HG02870 (cell line): ENCODE data around the gene NT5DC2.

Experiments
- ATAC-seq: cut with Tn5 transposase; IDR thresholded peaks from one replicate; pipeline ENCODE4 v1.9.1; 2021; ENCODE audit warnings: mild to moderate bottlenecking, moderate library complexity; ENCODE audit not compliant: unreplicated experiment

The NT5DC2 gene

DNA sequence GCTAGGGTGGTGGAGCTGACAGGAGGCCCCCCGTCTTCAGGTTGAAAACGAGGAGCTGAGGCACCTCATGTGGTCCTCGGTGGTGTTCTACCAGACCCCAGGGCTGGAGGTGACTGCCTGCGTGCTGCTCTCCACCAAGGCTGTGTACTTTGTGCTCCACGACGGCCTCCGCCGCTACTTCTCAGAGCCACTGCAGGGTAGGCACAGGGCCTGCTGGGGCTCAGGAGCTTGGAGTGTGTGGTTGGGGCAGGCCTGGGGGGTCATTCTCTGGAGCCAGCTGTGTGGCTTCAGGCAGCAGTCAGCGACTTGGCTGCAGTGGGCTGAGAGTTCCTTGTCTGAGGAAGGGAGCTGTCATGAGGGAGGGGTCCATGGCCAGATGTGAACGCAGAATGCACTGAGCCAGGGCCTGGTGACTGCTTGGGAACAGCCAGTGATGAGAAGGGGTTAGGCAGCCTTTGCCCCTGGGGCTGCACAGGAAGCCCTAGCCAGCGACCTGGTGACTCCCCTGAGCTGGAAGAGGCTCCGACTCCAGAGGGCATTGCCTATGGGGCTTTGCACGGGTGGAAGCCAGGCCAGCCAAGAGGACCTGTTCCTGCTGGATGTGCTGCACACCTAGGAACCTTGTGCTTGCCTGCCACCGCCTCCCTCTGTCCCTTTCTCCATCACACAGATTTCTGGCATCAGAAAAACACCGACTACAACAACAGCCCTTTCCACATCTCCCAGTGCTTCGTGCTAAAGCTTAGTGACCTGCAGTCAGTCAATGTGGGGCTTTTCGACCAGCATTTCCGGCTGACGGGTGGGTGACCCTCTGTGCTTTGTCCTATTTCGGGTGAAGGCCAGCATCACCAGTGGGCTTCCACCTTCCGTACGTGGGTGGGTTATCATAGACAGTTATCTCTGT, 43.4 kb downstream of the NT5DC2 start:
- ATAC-seq = no peak

DNA sequence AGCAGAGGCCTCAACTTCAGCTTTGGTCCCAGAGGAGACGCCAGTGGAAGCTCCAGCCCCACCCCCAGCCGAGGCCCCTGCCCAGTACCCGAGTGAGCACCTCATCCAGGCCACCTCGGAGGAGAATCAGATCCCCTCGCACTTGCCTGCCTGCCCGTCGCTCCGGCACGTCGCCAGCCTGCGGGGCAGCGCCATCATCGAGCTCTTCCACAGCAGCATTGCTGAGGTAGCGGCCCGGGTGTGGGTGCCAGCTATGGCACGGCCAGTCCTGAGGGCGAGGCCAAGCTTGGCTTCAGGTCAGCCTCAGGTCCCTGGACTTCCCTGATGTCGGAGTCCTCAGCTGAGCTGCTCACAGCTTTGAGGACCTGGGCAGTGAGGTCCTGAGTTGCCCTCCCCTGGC, 44.2 kb downstream of the NT5DC2 start:
- no peak for ATAC-seq

DNA sequence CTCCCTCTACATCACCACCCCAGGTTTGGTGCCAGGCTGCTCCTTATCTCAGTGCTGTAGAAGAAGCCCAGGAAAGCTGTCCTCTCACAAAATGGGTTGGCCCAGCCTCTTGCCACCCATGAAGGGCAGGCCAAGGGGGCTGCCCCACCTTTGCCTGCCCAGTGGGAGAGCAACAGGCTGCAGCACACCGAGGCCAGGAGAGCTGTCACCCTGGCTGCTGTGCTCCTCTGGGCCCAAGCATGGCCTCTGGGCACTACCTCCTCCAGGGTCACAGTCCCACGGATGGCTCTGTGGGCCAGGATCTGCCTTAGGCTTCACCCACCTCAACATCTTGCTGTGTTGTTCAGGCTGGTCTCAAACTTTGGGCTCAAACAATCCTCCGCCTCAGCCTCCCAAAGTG, 44.9 kb downstream of the NT5DC2 start:
- ATAC-seq = no peak

DNA sequence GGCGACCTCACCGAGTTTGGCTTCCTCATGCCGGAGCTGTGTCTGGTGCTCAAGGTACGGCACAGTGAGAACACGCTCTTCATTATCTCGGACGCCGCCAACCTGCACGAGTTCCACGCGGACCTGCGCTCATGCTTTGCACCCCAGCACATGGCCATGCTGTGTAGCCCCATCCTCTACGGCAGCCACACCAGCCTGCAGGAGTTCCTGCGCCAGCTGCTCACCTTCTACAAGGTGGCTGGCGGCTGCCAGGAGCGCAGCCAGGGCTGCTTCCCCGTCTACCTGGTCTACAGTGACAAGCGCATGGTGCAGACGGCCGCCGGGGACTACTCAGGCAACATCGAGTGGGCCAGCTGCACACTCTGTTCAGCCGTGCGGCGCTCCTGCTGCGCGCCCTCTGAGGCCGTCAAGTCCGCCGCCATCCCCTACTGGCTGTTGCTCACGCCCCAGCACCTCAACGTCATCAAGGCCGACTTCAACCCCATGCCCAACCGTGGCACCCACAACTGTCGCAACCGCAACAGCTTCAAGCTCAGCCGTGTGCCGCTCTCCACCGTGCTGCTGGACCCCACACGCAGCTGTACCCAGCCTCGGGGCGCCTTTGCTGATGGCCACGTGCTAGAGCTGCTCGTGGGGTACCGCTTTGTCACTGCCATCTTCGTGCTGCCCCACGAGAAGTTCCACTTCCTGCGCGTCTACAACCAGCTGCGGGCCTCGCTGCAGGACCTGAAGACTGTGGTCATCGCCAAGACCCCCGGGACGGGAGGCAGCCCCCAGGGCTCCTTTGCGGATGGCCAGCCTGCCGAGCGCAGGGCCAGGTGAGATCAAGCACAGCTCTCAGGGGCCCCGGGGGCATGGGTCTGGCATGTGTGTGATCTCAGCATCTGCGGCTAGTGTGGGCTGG, 45.6 kb downstream of the NT5DC2 start:
- no peak for ATAC-seq

DNA sequence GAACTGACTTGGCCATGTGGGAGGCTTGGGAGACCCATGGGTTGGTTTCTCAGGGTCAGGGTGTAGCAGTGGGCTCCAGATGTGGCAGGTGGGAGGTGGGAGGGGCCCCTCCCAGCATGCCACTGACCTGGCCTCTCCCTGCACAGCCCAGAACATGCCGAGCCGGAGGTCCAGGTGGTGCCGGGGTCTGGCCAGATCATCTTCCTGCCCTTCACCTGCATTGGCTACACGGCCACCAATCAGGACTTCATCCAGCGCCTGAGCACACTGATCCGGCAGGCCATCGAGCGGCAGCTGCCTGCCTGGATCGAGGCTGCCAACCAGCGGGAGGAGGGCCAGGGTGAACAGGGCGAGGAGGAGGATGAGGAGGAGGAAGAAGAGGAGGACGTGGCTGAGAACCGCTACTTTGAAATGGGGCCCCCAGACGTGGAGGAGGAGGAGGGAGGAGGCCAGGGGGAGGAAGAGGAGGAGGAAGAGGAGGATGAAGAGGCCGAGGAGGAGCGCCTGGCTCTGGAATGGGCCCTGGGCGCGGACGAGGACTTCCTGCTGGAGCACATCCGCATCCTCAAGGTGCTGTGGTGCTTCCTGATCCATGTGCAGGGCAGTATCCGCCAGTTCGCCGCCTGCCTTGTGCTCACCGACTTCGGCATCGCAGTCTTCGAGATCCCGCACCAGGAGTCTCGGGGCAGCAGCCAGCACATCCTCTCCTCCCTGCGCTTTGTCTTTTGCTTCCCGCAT, 46.4 kb downstream of the NT5DC2 start:
- ATAC-seq = no peak

DNA sequence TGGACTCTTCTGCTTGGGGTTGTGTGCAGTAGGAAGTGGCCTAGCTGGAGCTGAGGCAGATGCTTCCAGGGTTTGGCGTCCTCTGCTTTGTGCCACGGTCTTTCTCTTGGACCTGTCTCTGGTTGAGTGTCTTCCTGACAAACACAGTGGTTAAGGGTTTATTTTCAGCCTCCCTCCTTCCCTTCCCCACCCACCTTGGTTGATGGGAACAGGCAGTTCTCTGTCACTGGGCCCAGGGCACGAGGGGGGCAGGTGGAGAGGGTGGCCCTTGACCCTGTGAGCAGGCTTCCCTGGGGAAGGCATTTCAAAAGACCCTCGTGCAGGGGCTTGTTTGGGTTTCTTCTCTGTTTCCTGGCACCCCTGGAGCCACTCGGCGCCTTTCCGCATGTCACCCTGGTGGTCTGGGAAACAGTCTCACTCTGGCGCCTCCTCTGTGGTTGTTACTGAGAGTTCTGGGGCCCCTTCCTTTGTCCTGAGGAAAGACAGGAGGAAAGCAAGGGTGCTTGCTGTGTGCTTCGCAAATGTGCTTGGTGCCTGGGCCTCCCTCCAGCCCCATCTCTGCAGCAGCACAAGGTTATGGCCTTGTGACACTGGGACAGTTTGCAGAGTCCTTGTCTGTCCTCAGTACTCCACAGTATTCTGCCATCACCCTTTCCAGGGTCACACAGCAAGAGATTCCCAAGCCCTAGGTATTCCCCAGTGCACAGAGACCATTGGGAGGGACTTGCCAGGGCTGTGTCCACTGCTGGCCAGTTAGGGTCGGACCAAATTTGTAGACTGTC, 48.8 kb downstream of the NT5DC2 start:
- ATAC-seq = no peak

DNA sequence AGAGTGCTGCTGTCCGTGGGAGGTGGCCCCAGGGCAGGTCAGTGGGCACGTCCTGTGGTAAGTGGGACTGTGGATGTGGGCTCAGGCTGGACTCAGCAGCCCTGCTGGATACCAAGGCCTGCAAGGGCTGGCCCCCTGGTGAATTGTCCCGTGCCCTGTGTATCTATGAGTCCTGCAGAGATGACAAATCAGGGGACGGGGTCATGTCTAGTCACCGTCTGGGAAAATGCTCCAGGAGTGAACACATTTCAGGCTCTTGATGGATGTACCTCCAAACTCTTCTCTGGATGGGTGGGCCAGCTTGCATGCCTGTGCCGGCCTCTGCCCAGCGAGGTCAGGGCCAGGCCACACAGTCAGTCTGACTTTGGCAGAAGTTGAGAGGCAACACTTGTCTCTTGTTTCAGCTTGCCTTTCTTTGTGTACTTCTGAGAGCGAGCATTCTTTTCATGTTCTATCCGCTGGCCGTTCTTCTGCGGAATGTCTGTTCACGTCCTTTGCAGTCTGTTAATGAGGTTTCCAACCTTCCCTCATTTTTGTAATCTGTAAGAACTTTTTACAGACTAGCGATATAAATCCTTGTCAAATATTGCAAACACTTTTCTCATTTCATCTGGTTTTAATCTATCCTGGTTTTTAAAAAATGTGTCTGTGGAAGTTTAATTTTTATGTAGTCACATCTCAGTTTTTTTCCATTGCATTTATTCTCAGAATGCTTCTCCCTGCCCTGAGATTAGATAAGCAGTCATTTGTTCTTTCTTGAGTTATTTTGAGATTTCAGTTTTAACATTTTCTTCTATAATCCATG, 49.9 kb downstream of the NT5DC2 start:
- ATAC-seq = no peak

DNA sequence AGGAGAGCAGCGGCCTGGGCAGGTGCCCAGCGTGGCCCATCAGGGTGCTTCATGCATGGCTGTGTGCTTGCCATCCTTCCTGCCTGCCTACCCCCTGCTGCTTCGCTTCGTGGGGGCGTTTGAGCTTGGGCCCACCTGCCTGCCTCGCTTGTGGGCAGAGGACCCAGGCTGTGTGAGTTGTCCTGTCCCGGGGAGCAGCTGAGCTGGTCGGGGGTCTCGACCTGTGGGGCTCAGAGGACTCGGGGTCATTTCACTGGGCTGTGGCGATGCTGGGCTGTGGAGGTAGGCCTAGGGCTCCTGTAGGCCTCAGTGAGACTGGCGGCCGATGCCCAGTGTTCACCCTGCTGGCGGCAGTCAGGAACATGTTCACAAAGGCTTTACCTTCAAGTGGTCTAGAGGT, 50.6 kb downstream of the NT5DC2 start:
- ATAC-seq = no peak

DNA sequence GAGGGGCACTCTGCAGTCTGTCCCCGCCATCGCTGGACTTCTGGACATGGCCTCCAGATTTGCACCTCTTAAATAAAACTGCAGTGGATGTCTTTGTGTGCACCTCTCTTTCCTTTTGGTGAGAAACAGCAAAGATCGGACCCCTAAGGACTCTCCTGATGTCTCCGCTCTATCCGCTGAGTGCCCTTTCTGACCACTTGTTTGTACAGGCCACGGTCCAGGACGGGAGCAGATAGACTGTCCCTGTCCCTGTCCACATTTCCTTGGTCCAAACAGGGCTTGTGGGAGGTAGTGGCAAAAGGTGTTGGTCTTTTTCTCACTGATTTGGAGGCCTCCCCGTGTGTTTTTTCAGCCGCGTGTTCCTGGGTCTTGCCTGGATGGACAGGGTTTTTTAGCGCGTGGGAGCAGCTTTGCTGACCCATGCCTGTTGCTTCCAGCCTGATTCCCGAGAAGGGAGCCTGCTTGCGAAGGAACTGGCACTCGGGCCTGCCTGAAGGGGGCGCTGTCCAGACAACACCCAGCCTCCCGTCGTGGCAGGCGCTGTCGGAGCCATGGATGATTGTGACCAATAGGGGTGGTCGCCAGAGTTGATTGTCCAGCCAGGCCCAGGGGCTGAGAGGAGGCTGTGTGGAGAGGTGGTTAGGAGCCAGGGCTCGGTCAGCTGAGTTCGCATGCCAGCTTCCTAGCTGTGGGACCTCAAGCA, 51.7 kb downstream of the NT5DC2 start:
- ATAC-seq = no peak

DNA sequence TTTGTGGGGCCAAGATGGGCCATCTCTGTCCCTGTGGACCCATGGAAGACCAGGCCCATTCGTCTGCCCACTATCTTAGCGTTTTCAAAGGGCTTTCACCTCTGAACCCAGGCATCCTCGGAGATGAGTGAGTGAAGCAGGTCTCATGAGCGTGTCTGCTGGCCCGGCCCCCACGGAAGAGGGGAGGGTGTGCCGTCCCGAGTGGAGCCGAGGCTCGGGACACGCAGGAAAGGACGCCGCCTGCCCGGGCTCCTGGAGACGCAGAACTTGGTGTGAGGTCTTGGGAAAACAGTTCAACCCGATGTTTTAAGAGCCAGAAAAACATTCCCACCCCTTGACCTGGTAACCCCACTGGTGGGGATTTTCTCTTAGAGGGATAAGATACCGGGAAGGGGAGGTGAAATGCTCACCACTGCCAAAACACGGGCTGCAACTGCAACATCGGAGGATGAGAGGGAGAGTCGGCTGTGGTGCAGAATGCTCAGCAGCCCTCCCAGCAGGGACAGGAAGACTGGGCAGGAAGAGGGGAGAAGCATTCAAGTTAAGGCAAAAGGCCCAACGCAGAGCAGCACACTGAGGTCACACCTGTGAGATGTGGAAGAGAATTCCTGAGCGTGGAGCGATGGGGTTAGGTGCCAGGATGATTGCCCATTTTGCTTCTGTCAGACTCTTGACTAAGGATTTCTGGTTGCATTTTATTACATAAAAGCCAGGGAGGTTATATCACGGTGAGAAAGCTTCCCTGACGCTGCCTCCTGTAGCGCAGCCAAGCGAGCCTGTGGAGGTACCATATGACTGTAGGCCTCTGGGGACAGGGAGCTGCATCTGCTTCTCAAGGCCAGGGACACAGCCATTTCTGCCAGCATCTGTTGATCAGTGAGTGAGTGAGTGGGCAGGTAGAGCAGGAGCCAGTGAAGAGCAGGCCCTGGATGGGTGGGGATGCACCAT, 52.6 kb downstream of the NT5DC2 start:
- no peak for ATAC-seq

DNA sequence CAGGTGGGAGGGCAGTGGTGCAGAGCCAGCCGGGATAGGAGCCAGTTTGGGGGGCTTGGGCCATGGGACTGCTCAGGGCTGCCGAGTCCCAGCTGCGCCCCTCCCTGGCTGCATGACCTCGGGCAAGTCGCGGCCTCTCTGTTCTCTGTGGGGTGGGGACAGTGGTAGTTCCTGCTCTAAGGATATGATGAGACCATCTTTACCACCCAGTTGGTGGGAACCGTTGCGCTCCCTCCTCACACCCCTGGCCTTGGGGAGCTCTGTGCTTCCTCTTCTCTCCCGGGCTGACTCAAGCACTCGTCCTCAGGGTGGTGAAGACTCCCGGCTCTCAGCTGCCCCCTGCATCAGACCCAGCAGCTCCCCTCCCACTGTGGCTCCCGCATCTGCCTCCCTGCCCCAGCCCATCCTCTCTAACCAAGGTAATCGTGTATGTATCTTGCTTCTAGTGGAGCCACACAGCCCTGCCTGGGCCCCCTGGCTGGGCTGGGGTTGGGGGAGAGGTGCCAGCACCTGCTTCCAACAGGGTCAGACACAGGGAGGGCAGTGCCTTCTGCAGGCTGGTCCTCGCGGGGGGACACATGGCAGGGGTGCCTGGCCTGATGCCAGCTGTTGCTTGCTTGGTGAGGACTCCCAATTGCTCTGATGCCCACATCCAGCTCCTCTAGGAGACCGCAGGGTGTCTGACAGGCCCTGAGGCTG, 53.6 kb downstream of the NT5DC2 start:
- no peak for ATAC-seq

DNA sequence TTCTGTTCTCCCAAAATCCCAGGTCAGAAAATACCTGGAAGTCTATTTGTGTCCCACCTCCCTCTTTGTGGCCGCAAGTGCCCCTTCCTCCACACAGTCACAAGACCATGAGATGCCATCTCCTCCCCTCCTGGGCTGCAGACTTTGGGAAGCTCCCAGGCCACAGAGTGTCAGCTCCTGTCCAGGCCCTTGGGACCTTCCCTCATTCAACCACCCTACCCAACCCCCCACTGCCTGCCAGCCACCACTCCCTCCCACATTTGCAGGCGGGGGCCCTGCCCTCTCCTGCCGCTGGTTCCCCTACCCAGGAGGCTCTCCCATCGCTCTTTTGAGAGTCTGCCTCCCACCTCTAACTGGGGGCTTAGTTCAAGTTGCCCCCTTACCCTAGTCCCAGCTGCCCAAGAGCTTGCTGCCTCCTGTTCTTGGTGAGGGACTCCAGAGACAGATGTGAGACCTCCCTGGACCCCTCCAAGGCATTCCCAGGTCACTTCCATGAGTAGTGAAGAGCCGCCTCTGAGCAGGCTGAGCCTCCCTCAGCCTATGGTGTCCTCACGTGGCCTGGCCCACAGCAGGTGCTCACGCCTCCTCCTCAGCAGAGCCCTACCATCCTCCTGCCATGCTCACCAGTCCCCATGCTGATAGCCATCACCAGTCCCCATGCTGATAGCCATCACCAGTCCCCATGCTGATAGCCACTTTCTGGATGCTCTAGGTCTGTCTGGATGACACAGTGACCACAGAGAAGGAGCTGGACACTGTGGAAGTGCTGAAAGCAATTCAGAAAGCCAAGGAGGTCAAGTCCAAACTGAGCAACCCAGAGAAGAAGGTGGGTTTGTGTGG, 54.4 kb downstream of the NT5DC2 start:
- no peak for ATAC-seq

DNA sequence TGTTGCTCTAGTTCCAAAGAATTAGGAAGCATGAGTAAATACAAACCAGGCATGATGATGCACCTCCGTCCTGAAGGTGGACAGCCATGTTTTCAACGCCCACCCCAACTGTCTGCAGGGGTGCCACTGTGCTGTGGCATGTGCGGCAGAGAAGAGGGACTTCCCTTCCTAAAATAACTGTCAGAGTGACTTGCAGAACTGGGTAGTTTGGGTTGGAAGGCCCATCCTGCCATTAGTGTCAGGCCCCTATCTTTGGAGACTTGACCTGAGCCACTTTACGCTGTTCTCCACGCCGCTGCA, 55.9 kb downstream of the NT5DC2 start:
- ATAC-seq = no peak

DNA sequence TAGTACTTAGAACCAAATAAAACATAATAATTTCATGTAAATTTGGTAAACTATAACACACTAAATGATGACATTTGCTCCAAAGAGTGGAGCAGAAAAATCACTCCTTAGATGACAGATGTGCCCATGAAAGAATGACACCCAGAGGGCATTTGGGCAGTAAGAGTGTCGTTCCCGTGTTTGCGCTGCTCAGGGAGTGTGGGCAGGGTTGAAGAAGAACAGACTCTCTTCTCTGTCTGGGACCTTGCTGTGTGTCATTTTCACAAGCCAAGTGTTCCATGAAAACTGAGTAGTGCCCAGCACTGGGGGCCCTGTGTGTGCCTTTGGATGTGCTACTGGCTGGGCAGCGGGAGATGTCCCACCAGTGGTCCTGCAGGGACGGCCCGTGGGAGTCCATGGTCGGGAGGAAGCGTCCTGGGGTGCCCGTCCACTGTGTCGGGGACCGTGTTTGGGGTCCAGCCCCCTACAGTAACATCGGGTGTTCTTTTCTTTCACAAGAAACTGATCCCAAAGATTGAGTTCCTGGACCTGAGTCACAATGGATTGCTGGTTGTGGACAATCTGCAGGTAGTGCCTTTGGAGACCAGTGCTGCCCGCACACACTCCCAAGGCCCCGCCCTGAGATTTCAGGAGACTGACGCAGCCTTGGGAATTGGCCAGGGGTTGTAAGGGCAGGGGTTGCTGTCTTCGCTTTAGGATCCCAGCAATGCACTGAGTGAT, 56.4 kb downstream of the NT5DC2 start:
- ATAC-seq = no peak
